ENCODE measurements around the gene EHMT2. TPM values are rescaled to one million over a fixed set of nuclear protein-coding genes. Genes with fewer than 3 reads are reported as not detected.
"Not testable (repeated sequence)": the region's sequence is repeated elsewhere in the genome, so short reads cannot be mapped to it uniquely, and the experiment has no call there.

The EHMT2 gene
- total RNA-seq, 1 donor from 2014 or later: 15.6 TPM

DNA sequence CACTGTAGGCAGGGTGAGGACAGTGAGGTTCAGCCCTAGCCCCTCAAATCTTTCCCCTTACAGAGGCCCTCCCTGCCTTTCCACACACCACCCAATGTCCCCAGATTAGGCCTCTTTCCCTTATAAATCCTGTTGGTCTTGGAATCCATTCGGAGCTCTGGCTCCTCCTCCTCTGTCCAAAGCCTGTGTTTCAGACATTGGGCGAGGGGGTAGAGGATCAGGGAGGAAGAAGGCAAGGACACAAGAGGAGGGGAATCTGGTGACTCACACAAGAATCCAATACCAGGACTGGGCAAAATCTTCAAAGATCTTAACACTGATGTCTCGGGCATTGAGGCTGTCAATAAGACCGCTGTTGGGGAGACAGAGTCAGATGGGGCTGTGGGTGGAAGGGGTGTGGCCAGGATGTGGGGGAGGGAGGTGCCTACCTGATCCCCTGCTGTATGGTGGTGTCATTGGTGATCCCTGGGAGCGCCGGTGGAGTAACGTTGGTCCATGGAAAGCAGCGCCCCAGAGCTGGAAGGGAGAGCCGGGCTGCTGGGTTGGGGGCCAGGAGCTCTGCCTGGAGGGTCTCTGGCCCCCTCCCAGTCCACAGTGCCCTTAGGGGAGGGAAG lies 26.3 kb downstream of the EHMT2 start:
- H3K9me3 ChIP-seq (replicated peaks): no peaks in the 10 kb centered on the region
- no peak overlapping the region for H3K27ac ChIP-seq (replicated peaks)
- TF ChIP-seq, protein P1, sequence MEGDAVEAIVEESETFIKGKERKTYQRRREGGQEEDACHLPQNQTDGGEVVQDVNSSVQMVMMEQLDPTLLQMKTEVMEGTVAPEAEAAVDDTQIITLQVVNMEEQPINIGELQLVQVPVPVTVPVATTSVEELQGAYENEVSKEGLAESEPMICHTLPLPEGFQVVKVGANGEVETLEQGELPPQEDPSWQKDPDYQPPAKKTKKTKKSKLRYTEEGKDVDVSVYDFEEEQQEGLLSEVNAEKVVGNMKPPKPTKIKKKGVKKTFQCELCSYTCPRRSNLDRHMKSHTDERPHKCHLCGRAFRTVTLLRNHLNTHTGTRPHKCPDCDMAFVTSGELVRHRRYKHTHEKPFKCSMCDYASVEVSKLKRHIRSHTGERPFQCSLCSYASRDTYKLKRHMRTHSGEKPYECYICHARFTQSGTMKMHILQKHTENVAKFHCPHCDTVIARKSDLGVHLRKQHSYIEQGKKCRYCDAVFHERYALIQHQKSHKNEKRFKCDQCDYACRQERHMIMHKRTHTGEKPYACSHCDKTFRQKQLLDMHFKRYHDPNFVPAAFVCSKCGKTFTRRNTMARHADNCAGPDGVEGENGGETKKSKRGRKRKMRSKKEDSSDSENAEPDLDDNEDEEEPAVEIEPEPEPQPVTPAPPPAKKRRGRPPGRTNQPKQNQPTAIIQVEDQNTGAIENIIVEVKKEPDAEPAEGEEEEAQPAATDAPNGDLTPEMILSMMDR (IDR thresholded peaks at IDR 0.05; ENCODE audit: borderline replicate concordance): no peak
- H3K27me3 ChIP-seq (ENCODE audit: low read depth): peaks cover 6% of the 10 kb centered on the region
- no peak for DNase-seq
- no peak overlapping the region for H3K4me3 ChIP-seq
- H3K36me3 ChIP-seq: no peaks in the 10 kb centered on the region
- intact Hi-C loops (cut with micrococcal nuclease): no loop called here
- no peaks in the 10 kb centered on the region for H3K4me1 ChIP-seq

DNA sequence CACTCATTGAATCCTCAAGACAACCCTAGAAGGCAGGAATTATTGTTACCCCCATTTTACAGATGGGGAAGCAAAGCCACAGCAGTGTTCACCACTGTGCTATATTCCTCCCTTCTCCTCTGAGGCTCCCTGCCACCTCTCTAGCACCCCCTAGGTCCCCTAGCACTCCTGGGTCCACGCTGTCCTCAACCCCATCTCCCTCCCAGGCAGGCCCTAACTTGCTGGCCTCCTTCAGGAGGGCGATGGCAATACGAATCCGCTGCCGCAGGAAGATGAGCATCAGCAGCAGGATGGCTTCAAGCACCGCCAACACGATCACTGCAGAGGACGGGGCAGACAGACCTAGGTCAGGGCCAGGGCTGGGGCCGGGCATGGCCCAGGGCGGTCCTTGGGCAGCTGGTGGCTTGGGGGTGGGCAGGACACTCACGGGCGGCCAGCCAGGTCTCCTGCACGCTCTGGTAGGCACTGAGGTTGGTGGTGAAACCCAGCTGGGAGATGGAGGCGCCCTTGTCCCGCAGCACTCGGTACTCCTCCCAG lies 27.0 kb downstream of the EHMT2 start:
- no peaks in the 10 kb centered on the region for H3K36me3 ChIP-seq
- intact Hi-C loops (cut with micrococcal nuclease): no loop called here
- TF ChIP-seq, protein P1 (IDR thresholded peaks at IDR 0.05; ENCODE audit: borderline replicate concordance): no peak
- H3K4me1 ChIP-seq: no peaks in the 10 kb centered on the region
- H3K27me3 ChIP-seq (ENCODE audit: low read depth): peaks cover 6% of the 10 kb centered on the region
- no peaks in the 10 kb centered on the region for H3K9me3 ChIP-seq (replicated peaks)
- no peak overlapping the region for H3K4me3 ChIP-seq
- no peak overlapping the region for H3K27ac ChIP-seq (replicated peaks)
- no peak for DNase-seq

DNA sequence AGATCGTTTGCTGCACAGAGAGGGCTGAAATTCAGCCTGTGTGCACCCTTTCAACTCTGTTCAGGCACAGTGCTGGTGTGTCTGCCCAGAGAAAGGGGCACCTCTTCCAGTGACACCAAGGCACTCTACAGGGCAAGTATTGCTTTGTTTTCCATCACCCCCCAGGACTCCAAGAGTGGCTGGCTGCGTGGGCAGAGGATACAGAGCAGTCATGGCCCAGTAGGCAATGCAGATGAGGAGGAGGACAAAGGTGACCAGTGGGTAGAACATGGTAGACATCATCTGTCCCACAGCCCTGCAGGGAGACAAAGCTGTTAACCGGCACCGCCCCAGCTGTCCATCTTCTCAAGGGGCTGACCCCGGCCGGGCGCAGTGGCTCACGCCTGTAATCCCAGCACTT lies 28.2 kb downstream of the EHMT2 start:
- peaks cover 2% of the 10 kb centered on the region for H3K4me1 ChIP-seq
- intact Hi-C loops (cut with micrococcal nuclease): no loop called here
- peaks cover 6% of the 10 kb centered on the region for H3K27me3 ChIP-seq (ENCODE audit: low read depth)
- no peaks in the 10 kb centered on the region for H3K9me3 ChIP-seq (replicated peaks)
- H3K36me3 ChIP-seq: no peaks in the 10 kb centered on the region
- H3K4me3 ChIP-seq: no peak overlapping the region
- no peak overlapping the region for H3K27ac ChIP-seq (replicated peaks)
- TF ChIP-seq, protein P1 (IDR thresholded peaks at IDR 0.05; ENCODE audit: borderline replicate concordance): no peak
- no peak for DNase-seq

DNA sequence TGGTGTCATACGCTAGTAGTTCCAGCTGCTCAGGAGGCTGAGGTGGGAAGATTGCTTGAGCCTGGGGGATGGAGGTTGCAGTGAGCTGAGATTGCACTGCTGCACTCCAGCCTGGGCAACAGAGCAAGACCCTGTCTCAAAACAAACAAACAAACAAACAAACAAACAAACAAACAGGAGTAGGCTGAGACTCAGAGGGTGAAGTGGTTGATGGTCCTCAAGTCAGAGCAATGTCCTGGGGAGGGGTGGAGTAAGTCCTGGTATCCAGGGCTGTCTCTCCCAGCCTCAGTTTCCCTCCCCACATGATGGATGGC lies 28.9 kb downstream of the EHMT2 start:
- H3K27me3 ChIP-seq (ENCODE audit: low read depth); DNase-seq; H3K36me3 ChIP-seq; H3K4me3 ChIP-seq; H3K9me3 ChIP-seq (replicated peaks); H3K4me1 ChIP-seq; intact Hi-C loops (cut with micrococcal nuclease); H3K27ac ChIP-seq (replicated peaks): not testable (repeated sequence)

DNA sequence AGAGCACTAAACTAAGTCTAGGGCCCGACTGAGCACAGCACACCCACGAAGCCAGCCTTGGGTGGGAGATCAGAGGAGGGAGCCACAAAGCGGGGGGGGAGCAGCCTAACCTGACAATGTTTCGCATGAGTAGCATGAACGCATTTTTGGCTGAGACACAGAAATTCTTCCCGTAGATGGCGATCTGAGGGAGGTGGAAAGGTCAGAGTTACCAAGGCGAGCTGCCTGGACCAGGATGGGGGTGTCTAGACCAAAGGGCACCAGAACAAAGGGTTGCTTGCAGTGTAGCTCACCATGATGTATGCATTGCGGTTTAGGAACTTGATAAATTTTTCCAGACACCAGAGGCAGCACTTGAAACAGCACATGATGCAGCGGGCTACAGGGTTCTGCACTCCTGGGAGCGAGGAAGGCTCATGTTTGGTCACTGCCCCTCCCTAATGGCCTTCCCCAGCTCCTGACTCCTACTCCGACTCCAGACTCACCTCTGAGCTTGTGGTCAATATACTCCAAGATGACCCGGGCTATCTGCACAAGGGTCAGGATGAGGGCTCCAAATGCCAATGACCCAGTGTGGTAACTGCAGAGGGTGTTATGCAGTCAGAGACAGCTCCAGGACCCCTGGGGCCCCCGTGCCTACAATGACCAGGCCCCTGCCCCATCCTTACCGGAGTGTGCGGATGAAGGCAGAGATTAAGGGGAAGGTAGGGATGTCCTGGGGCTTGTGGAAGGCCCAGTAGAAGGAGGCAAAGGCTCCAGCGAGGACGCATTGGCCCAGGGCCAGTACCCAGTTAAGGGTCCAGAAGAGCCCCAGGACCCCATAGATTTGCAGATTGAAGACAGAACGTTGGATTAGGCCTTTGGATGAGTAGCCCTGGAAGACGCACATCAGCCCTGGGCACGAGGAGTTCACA lies 32.0 kb downstream of the EHMT2 start:
- H3K9me3 ChIP-seq (replicated peaks): no peaks in the 10 kb centered on the region
- no peak overlapping the region for H3K4me3 ChIP-seq
- peaks cover 30% of the 10 kb centered on the region for H3K4me1 ChIP-seq
- H3K27me3 ChIP-seq (ENCODE audit: low read depth): peaks cover 6% of the 10 kb centered on the region
- intact Hi-C loops (cut with micrococcal nuclease): no loop called here
- peaks cover 4% of the 10 kb centered on the region for H3K36me3 ChIP-seq
- DNase-seq: no peak
- TF ChIP-seq, protein P1 (IDR thresholded peaks at IDR 0.05; ENCODE audit: borderline replicate concordance): no peak
- H3K27ac ChIP-seq (replicated peaks): no peak overlapping the region

DNA sequence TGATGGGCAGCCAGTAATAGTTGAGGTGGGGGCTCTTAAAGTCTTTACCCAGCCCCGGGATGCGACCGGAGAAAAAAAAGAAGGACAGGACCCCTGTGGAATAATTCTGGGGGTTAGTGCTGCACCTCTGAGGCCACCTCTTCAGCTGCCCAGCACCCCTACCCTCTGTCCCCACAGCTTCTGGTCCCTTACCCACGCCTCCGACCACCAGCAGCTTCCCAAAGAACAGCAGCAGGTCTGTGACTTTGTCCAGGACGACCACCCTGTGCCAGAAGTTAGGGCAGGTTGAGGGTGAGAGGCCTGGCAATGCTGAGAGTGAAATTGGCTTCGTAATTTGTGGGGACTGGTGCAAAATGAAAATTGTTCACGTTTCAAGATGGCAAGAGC lies 32.7 kb downstream of the EHMT2 start:
- Histone ChIP-seq H3K4me3 (no peak overlapping the region), H3K4me1 (peaks cover 30% of the 10 kb centered on the region), H3K9me3 (replicated peaks) (no peaks in the 10 kb centered on the region), H3K27ac (replicated peaks) (no peak overlapping the region), H3K36me3 (peaks cover 10% of the 10 kb centered on the region), H3K27me3 (ENCODE audit: low read depth) (peaks cover 6% of the 10 kb centered on the region)
- DNase-seq: no peak
- intact Hi-C loops (cut with micrococcal nuclease): no loop called here
- TF ChIP-seq, protein P1 (IDR thresholded peaks at IDR 0.05; ENCODE audit: borderline replicate concordance): no peak

DNA sequence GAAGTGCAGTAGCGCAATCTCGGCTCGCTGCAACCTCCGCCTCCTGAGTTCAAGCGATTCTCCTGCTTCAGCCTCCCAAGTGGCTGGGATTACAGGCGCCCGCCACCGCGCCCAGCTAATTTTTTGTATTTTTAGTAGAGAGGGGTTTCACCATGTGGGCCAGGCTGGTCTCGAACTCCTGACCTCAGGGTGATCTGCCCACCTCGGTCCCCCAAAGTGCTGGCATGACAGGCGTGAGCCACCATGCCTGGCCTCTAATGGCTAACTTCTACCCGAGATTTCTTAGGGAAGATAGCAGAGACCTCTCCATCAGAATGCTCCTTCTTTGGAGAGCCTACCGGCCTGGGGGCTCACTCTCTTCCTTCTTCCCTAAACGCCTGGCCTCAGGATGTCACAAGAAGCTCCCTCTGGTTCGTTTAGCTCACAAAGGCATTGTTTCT lies 33.4 kb downstream of the EHMT2 start:
- intact Hi-C loops (cut with micrococcal nuclease); DNase-seq; H3K9me3 ChIP-seq (replicated peaks); H3K27me3 ChIP-seq (ENCODE audit: low read depth): not testable (repeated sequence)
- H3K27ac ChIP-seq (replicated peaks): peak overlapping the region; percentile 86
- H3K36me3 ChIP-seq: peaks cover 17% of the 10 kb centered on the region
- H3K4me1 ChIP-seq: peaks cover 30% of the 10 kb centered on the region
- H3K4me3 ChIP-seq: peak overlapping the region; percentile 74

All from left ventricle myocardium inferior (tissue), 1 donor.